Measurements from ENCODE around the gene MARCHF3.

DNA sequence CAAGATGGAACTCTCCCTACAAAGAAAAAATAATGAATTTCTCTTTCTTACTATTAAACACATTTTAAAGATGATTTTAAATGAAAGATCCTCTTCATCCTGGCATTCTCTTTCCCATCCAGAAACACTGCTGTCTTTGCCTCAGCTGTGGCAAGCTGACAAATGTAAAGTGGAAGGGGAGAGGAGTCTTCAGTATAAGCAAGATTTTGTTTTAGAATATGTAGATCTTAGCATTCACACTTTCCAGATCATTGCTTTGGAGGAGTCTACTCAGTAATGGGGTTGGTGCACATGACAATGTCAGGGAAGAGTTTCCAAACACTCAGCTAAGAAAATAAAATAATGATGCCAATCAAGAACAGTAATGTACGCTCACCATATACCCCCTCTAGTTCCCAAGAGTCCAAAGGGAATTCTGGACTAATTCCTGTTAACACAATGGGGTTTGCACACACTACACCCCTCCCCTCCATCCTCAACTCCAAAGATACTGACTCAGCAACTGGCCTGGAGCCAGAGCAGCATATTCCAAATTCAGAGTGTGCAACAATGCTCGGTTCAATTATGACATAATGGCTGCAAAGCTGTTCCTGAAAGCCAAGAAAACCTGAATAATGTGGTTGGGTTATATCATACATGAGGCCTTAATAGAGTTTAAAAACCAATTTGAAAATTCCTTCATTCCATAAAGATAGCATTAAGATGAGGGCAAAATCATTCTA, 38.3 kb upstream of the MARCHF3 start:
- TF ChIP-seq, protein P1, sequence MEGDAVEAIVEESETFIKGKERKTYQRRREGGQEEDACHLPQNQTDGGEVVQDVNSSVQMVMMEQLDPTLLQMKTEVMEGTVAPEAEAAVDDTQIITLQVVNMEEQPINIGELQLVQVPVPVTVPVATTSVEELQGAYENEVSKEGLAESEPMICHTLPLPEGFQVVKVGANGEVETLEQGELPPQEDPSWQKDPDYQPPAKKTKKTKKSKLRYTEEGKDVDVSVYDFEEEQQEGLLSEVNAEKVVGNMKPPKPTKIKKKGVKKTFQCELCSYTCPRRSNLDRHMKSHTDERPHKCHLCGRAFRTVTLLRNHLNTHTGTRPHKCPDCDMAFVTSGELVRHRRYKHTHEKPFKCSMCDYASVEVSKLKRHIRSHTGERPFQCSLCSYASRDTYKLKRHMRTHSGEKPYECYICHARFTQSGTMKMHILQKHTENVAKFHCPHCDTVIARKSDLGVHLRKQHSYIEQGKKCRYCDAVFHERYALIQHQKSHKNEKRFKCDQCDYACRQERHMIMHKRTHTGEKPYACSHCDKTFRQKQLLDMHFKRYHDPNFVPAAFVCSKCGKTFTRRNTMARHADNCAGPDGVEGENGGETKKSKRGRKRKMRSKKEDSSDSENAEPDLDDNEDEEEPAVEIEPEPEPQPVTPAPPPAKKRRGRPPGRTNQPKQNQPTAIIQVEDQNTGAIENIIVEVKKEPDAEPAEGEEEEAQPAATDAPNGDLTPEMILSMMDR (conservative IDR thresholded peaks at IDR 0.05) = no peak
- no peak for TF ChIP-seq ZFX (IDR thresholded peaks at IDR 0.05)

Data from C4-2B (cell line).